Measurements from ENCODE around the gene RNF4. TPM values are rescaled to one million over a fixed set of nuclear protein-coding genes. Genes with fewer than 3 reads are reported as not detected.
"Not testable (repeated sequence)": the region's sequence is repeated elsewhere in the genome, so short reads cannot be mapped to it uniquely, and the experiment has no call there.

The RNF4 gene
- total RNA-seq, 1 donor from 2014 or later, result 63.8 TPM

DNA sequence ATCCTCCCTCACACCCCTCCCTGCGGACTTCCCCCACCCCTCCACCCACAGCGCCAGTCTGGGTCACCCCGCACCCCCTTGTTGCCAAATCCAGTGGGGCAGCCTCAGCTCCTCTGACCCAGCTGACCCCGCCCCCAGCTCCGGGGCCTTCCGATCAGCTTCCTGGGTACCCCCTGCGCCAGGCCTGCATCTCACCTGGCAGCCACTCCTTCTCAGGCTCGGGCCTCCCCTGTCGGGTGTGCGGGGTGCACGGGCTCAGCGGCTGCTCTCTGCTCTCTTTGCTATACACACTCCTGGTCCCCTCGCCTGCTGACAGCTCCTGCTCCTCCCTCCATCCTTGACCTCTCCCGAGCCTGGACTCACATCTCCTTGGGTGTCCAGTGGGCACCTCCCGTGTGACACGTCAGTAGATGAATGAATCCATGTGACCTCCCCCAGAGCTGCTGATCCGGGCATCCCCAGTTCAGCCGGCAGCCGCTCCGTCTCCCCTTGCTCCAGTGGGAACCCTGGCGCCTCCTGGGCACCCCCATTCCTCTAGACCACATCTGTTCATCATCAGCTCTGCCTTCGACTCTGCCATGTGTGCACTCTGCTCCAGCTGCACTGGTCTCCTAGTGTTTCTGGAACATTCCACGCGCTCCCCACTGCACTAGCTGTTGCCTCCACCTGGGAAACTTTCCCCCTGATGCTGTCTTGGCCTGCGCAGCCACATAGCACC is 40.3 kb upstream of the RNF4 start:
- Mint-ChIP-seq H3K36me3 (no peaks in the 10 kb centered on the region), H3K9me3 (no peaks in the 10 kb centered on the region), H3K27me3 (ENCODE audit: low read depth) (peaks cover 7% of the 10 kb centered on the region), H3K4me1 (no peaks in the 10 kb centered on the region), H3K4me3 (no peak overlapping the region), H3K27ac (no peak overlapping the region)
- TF ChIP-seq, protein P1, sequence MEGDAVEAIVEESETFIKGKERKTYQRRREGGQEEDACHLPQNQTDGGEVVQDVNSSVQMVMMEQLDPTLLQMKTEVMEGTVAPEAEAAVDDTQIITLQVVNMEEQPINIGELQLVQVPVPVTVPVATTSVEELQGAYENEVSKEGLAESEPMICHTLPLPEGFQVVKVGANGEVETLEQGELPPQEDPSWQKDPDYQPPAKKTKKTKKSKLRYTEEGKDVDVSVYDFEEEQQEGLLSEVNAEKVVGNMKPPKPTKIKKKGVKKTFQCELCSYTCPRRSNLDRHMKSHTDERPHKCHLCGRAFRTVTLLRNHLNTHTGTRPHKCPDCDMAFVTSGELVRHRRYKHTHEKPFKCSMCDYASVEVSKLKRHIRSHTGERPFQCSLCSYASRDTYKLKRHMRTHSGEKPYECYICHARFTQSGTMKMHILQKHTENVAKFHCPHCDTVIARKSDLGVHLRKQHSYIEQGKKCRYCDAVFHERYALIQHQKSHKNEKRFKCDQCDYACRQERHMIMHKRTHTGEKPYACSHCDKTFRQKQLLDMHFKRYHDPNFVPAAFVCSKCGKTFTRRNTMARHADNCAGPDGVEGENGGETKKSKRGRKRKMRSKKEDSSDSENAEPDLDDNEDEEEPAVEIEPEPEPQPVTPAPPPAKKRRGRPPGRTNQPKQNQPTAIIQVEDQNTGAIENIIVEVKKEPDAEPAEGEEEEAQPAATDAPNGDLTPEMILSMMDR (IDR thresholded peaks at IDR 0.05; ENCODE audit: unreplicated experiment), result no peak
- DNase-seq (ENCODE audit: low spot score in 2 of 2, unreplicated experiment in 2 of 2), result no peak

DNA sequence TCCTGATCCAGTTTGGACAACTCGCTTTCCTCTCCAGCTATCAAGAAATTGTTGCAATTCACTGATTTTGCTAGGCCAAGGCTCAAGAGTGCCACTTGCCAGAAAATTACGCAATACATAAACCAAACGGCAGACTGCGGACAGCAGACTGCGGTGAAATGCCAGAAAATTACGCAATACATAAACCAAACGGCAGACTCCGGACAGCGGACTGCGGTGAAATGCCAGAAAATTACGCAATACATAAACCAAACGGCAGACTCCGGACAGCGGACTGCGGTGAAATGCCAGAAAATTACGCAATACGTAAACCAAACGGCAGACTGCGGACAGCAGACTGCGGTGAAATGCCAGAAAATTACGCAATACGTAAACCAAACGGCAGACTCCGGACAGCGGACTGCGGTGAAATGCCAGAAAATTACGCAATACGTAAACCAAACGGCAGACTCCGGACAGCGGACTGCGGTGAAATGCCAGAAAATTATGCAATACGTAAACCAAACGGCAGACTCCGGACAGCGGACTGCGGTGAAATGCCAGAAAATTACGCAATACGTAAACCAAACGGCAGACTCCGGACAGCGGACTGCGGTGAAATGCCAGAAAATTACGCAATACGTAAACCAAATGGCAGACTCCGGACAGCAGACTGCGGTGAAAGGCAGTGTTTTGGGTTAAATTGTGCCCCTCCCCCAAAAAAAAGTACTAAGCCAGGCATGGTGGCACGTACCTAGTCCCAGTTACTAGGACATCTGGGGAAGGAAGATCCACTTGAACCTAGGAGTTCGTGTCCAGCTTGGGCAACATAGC is 38.8 kb upstream of the RNF4 start:
- not testable (repeated sequence) for H3K4me1 Mint-ChIP-seq; H3K36me3 Mint-ChIP-seq; H3K9me3 Mint-ChIP-seq; H3K27ac Mint-ChIP-seq; H3K4me3 Mint-ChIP-seq; H3K27me3 Mint-ChIP-seq (ENCODE audit: low read depth); DNase-seq (ENCODE audit: low spot score in 2 of 2, unreplicated experiment in 2 of 2)

DNA sequence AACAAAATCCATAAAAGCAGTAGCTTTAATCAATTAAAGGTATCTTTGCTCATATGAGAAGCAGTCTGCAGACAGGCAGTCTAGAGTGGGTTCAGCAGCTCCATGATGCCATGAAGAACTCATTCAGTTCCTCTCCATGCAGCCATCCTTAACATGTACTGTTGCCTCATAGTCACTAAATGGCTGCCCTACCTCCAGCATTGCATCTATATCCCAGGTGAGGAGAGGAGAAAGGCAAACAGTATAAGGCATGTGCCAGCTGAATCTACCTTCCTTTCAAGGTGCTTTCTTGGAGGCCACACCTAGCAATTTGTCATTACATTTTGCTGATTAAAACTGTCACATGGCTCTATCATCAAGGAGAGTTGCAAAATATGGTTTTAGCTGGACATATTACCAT is 36.9 kb upstream of the RNF4 start:
- Mint-ChIP-seq H3K4me3 (no peak overlapping the region), H3K27me3 (ENCODE audit: low read depth) (peaks cover 3% of the 10 kb centered on the region), H3K4me1 (no peaks in the 10 kb centered on the region), H3K36me3 (no peaks in the 10 kb centered on the region), H3K27ac (no peak overlapping the region), H3K9me3 (no peaks in the 10 kb centered on the region)
- no peak for DNase-seq (ENCODE audit: low spot score in 2 of 2, unreplicated experiment in 2 of 2)
- TF ChIP-seq, protein P1 (IDR thresholded peaks at IDR 0.05; ENCODE audit: unreplicated experiment), result no peak

DNA sequence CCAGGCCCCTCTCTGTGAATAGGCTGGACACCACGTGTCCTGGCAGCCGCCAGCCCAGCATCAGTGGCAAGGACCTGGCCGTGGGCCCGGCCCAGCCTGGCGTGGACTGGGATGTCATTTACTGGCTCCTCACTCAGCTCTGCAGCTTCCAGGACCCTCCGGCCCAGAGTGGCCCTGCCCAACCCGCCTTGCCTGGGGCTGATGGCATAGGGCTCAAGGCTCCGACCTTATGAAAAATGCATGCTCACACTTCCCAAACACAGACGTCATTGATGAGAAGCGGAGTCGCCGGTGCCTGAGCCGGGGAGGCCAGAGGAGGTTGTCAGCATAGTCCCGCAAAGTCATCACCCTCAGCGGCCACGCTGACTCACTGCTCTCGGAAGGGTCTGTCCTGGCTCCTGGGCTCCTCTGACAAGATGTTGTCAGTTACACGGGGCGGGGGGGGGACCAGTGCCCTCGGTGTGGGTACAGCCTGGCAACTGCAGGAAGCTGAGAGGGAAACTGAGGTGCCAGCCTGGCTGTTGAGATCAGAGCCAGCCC is 35.8 kb upstream of the RNF4 start:
- TF ChIP-seq, protein P1 (IDR thresholded peaks at IDR 0.05; ENCODE audit: unreplicated experiment), result no peak
- no peaks in the 10 kb centered on the region for H3K9me3 Mint-ChIP-seq
- H3K36me3 Mint-ChIP-seq, result no peaks in the 10 kb centered on the region
- peaks cover 3% of the 10 kb centered on the region for H3K27me3 Mint-ChIP-seq (ENCODE audit: low read depth)
- no peaks in the 10 kb centered on the region for H3K4me1 Mint-ChIP-seq
- no peak overlapping the region for H3K27ac Mint-ChIP-seq
- no peak for DNase-seq (ENCODE audit: low spot score in 2 of 2, unreplicated experiment in 2 of 2)
- H3K4me3 Mint-ChIP-seq, result no peak overlapping the region

DNA sequence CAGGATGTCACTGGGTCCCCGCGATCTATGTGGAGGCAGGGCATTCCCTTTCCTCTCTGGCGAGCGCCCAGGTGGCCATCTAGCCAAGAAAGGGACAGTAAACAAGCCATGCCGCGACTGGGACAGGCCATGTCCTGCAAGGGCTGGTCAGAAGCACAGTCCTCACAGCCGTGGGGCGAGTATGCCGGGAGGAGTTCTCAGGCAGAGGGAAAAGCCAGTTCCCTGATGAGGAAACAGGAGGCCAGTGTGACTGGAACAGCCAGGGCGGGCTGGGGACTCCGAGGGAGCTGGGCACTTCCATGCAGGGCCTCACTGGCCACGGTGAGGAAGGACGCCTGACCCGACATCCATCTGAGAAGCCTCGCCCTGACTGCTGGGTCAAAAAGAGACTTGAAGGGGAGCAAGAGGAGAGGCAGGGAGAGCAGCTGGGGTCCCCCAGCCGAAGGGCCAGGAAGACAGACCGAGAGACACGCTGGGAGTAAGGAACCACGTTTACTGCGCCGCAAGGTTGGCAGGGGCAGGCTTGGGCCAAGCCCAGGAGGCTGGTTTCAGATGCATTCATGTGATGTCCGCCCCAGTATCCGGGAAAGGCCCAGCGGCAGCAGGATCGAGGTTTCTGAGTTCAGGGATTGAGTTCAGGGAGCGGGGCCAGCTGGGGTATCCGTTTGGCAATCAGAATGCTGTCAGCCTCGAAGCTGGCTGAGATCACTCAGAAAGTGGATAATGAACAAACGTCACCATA is 35.1 kb upstream of the RNF4 start:
- Mint-ChIP-seq H3K36me3 (no peaks in the 10 kb centered on the region), H3K4me1 (no peaks in the 10 kb centered on the region), H3K27me3 (ENCODE audit: low read depth) (peaks cover 3% of the 10 kb centered on the region), H3K9me3 (no peaks in the 10 kb centered on the region), H3K4me3 (no peak overlapping the region), H3K27ac (no peak overlapping the region)
- TF ChIP-seq, protein P1 (IDR thresholded peaks at IDR 0.05; ENCODE audit: unreplicated experiment), result no peak
- no peak for DNase-seq (ENCODE audit: low spot score in 2 of 2, unreplicated experiment in 2 of 2)

Measured in mesothelial cell of epicardium (in vitro differentiated cells).